DOHH2 (cell line): ENCODE results near the gene EVX1.

Experiments used
- H3F3A ChIP-seq: fragments of 200-600 bp; sonication (generic), shearing (Covaris generic); 2 replicates; pipeline ENCODE4 v1.6.0; 2016; ENCODE audit warnings: antibody characterized with exemption, mild to moderate bottlenecking; ENCODE audit not compliant: control insufficient read depth, insufficient read depth
- H3K27ac ChIP-seq: fragments of 200-600 bp; sonication (generic); 2 replicates; pipeline ENCODE4 v1.5.1; 2014; ENCODE audit warnings: low read depth, mild to moderate bottlenecking, low read length, moderate library complexity
- H3K27me3 ChIP-seq: fragments of 200-600 bp; sonication (generic); 2 replicates; pipeline ENCODE4 v1.6.1; 2014; ENCODE audit warnings: mild to moderate bottlenecking, low read length, mixed read lengths; ENCODE audit not compliant: control insufficient read depth
- H3K36me3 ChIP-seq: fragments of 200-600 bp; sonication (generic); 2 replicates; pipeline ENCODE4 v1.6.1; 2014; ENCODE audit warnings: mild to moderate bottlenecking, low read length, moderate library complexity, mixed read lengths; ENCODE audit not compliant: control insufficient read depth
- H3K4me1 ChIP-seq: fragments of 200-600 bp; sonication (generic); 2 replicates; pipeline ENCODE4 v1.6.1; 2014; ENCODE audit warnings: mild to moderate bottlenecking, low read length, mixed read lengths; ENCODE audit not compliant: control insufficient read depth
- H3K4me2 ChIP-seq: fragments of 200-600 bp; sonication (generic); 2 replicates; pipeline ENCODE4 v1.6.0; 2014; ENCODE audit warnings: mild to moderate bottlenecking, low read length, moderate library complexity
- H3K4me3 ChIP-seq: fragments of 200-600 bp; sonication (generic); 2 replicates; pipeline ENCODE4 v1.5.1; 2014; ENCODE audit warnings: mild to moderate bottlenecking, low read length, mixed read lengths
- H3K79me2 ChIP-seq: fragments of 200-600 bp; sonication (generic); 2 replicates; pipeline ENCODE4 v1.6.1; 2014; ENCODE audit warnings: mild to moderate bottlenecking, low read length, mixed read lengths; ENCODE audit not compliant: control insufficient read depth
- H3K9me2 ChIP-seq: fragments of 200-600 bp; sonication (generic); replicated peaks from 2 replicates; pipeline ENCODE4 v1.6.1; 2014; ENCODE audit warnings: mild to moderate bottlenecking, low read length, mixed read lengths; ENCODE audit not compliant: control insufficient read depth
- H3K9me3 ChIP-seq: fragments of 200-600 bp; sonication (generic); 2 replicates; pipeline ENCODE4 v1.6.1; 2014; ENCODE audit warnings: antibody characterized with exemption, low read length, mixed read lengths; ENCODE audit not compliant: control insufficient read depth, insufficient read depth
- H4K20me1 ChIP-seq: fragments of 200-600 bp; sonication (generic); 2 replicates; pipeline ENCODE4 v1.6.0; 2014; ENCODE audit warnings: low read depth, mild to moderate bottlenecking, antibody characterized with exemption, low read length, moderate library complexity; ENCODE audit not compliant: control insufficient read depth, insufficient read depth
- CTCF ChIP-seq: fragments of 200-600 bp; sonication (generic); IDR thresholded peaks from one replicate; pipeline ENCODE4 v1.5.1; 2014; ENCODE audit warnings: antibody characterized with exemption, mild to moderate bottlenecking, low read depth, low read length; ENCODE audit not compliant: poor library complexity, severe bottlenecking
- EZH2phosphoT487 ChIP-seq: fragments of 200-600 bp; sonication (generic); IDR thresholded peaks from 2 replicates; pipeline ENCODE4 v1.6.1; 2017; ENCODE audit warnings: borderline replicate concordance, mild to moderate bottlenecking, antibody characterized with exemption, low read length, moderate library complexity, mixed read lengths

Gene EVX1

GRCh38 chr7:27297356-27297755 lies 54.8 kb downstream of the EVX1 start:
- Histone ChIP-seq H3F3A (no peaks in the 10 kb centered on the region), H3K4me1 (no peaks in the 10 kb centered on the region), H3K79me2 (no peaks in the 10 kb centered on the region), H3K9me2 (no peaks in the 10 kb centered on the region), H4K20me1 (no peaks in the 10 kb centered on the region), H3K27ac (no peak overlapping the region), H3K36me3 (no peaks in the 10 kb centered on the region), H3K4me3 (no peak overlapping the region), H3K27me3 (no peaks in the 10 kb centered on the region), H3K9me3 (no peaks in the 10 kb centered on the region), H3K4me2 (no peak overlapping the region)
- TF ChIP-seq CTCF (no peak), EZH2phosphoT487 (no peak)
